ENCODE data around the gene TCEA2. TPM values are rescaled to one million over a fixed set of nuclear protein-coding genes. Genes with fewer than 3 reads are reported as not detected.

The TCEA2 gene
- total and polyA plus RNA-seq, 2 of the 13 experiments (the other 11 are each of a cell fraction or from before 2014, with no cell fraction given), result 28.1 to 33.7 TPM

DNA sequence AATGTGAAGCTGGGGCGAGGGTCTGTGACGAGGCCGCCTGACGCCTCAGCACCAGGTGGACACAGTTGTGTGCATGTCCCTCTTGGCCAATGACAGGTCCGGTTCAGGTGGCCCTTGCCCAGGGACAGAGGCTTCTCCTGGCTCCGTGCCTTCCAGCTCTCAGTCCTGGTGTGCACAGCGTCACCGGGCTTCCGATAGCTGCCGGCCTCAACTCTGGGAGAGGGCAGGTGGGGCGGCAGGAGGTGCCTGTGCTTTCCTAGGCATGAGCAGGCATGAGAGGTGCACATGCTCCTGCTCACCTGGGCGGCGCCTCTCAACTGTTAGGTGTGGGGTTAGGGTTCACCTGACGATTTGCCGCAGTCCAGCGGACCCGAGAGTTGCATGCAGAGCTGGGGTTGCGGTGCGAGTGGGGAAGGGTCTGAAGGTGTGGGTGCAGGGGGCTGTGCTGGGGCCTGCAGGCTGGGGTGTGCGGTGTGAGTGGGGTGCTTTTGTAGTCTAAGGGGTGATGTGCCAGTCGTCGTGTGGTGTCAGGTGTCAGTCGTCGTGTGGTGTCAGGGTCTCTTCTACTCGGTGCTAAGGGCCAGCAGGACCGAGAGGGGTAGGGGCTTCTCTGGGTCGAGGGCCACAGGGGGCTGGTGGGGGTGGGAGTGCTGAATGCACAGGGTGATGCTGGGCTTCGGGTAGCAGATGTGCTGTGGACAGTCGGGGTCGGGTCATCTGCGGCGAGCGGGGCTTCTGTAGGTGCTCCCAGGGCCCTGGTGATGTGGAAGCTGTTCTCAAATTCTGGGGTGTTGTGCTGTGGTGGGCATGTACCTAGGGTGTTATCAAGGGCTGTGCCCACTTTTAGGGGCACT, 9.8 kb upstream of the TCEA2 start (continued):
- TF ChIP-seq, protein P1, sequence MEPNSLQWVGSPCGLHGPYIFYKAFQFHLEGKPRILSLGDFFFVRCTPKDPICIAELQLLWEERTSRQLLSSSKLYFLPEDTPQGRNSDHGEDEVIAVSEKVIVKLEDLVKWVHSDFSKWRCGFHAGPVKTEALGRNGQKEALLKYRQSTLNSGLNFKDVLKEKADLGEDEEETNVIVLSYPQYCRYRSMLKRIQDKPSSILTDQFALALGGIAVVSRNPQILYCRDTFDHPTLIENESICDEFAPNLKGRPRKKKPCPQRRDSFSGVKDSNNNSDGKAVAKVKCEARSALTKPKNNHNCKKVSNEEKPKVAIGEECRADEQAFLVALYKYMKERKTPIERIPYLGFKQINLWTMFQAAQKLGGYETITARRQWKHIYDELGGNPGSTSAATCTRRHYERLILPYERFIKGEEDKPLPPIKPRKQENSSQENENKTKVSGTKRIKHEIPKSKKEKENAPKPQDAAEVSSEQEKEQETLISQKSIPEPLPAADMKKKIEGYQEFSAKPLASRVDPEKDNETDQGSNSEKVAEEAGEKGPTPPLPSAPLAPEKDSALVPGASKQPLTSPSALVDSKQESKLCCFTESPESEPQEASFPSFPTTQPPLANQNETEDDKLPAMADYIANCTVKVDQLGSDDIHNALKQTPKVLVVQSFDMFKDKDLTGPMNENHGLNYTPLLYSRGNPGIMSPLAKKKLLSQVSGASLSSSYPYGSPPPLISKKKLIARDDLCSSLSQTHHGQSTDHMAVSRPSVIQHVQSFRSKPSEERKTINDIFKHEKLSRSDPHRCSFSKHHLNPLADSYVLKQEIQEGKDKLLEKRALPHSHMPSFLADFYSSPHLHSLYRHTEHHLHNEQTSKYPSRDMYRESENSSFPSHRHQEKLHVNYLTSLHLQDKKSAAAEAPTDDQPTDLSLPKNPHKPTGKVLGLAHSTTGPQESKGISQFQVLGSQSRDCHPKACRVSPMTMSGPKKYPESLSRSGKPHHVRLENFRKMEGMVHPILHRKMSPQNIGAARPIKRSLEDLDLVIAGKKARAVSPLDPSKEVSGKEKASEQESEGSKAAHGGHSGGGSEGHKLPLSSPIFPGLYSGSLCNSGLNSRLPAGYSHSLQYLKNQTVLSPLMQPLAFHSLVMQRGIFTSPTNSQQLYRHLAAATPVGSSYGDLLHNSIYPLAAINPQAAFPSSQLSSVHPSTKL (CRISPR knock-in tag; IDR thresholded peaks at IDR 0.05), result peak; percentile 43; the same call in 1 of the 2 replicates
- peak; percentile 90 for TF ChIP-seq RNF2 (conservative IDR thresholded peaks at IDR 0.05; ENCODE audit: low read depth)
- no peak for TF ChIP-seq SNAI1 (CRISPR knock-in tag; IDR thresholded peaks at IDR 0.05; ENCODE audit: borderline replicate concordance)
- no peak for TF ChIP-seq ZFP36L1 (CRISPR knock-in tag; IDR thresholded peaks at IDR 0.05)
- TF ChIP-seq, protein P2, sequence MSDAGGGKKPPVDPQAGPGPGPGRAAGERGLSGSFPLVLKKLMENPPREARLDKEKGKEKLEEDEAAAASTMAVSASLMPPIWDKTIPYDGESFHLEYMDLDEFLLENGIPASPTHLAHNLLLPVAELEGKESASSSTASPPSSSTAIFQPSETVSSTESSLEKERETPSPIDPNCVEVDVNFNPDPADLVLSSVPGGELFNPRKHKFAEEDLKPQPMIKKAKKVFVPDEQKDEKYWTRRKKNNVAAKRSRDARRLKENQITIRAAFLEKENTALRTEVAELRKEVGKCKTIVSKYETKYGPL (CRISPR knock-in tag; IDR thresholded peaks at IDR 0.05), result no peak
- TF ChIP-seq SOX6 (IDR thresholded peaks at IDR 0.05), result no peak
- TF ChIP-seq SOX6 (CRISPR knock-in tag; IDR thresholded peaks at IDR 0.05), result peak; percentile 40; the same call in 1 of the 2 replicates
- peak; percentile 12 for TF ChIP-seq HNRNPLL (IDR thresholded peaks at IDR 0.05; ENCODE audit: low read depth, low read length, poor library complexity, severe bottlenecking)
- TF ChIP-seq, protein P3, sequence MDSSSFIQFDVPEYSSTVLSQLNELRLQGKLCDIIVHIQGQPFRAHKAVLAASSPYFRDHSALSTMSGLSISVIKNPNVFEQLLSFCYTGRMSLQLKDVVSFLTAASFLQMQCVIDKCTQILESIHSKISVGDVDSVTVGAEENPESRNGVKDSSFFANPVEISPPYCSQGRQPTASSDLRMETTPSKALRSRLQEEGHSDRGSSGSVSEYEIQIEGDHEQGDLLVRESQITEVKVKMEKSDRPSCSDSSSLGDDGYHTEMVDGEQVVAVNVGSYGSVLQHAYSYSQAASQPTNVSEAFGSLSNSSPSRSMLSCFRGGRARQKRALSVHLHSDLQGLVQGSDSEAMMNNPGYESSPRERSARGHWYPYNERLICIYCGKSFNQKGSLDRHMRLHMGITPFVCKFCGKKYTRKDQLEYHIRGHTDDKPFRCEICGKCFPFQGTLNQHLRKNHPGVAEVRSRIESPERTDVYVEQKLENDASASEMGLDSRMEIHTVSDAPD (CRISPR knock-in tag; IDR thresholded peaks at IDR 0.05), result peak; percentile 75; the same call in 1 of the 2 replicates
- no peak for TF ChIP-seq RARG (CRISPR knock-in tag; IDR thresholded peaks at IDR 0.05; ENCODE audit: low read depth)
- TF ChIP-seq ARID2 (CRISPR knock-in tag; IDR thresholded peaks at IDR 0.05; ENCODE audit: borderline replicate concordance), result 0 out of 2 replicates have a peak, but pooled peaks have one; percentile 54
- TF ChIP-seq ZNF629 (CRISPR knock-in tag; conservative IDR thresholded peaks at IDR 0.05), result 0 out of 2 replicates have a peak, but pooled peaks have one; percentile 16
- no peak for TF ChIP-seq NFE2L2 (IDR thresholded peaks at IDR 0.05; ENCODE audit: low read length)
- TF ChIP-seq ZNF563 (CRISPR knock-in tag; IDR thresholded peaks at IDR 0.05), result peak; percentile 78; the same call in 1 of the 2 replicates
- TF ChIP-seq JDP2 (CRISPR knock-in tag; IDR thresholded peaks at IDR 0.05; ENCODE audit: borderline replicate concordance), result no peak; the same call in 1 of the 2 replicates
- no peak for TF ChIP-seq ZNF850 (CRISPR knock-in tag; conservative IDR thresholded peaks at IDR 0.05)
- TF ChIP-seq CCAR2 (optimal IDR thresholded peaks at IDR 0.05; ENCODE audit: low read depth, low read length), result no peak
- no peak for TF ChIP-seq PHF20 (CRISPR knock-in tag; IDR thresholded peaks at IDR 0.05)
- TF ChIP-seq ZNF619 (CRISPR knock-in tag; IDR thresholded peaks at IDR 0.05), result no peak; the same call in 1 of the 2 replicates
- peak; percentile 54 for TF ChIP-seq DPF2 (CRISPR knock-in tag; IDR thresholded peaks at IDR 0.05; ENCODE audit: borderline replicate concordance, low read depth)
- TF ChIP-seq, protein P4, sequence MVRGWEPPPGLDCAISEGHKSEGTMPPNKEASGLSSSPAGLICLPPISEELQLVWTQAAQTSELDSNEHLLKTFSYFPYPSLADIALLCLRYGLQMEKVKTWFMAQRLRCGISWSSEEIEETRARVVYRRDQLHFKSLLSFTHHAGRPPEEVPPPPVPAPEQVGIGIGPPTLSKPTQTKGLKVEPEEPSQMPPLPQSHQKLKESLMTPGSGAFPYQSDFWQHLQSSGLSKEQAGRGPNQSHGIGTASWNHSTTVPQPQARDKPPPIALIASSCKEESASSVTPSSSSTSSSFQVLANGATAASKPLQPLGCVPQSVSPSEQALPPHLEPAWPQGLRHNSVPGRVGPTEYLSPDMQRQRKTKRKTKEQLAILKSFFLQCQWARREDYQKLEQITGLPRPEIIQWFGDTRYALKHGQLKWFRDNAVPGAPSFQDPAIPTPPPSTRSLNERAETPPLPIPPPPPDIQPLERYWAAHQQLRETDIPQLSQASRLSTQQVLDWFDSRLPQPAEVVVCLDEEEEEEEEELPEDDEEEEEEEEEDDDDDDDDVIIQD (CRISPR knock-in tag; IDR thresholded peaks at IDR 0.05; ENCODE audit: low read depth), result peak; percentile 83; the same call in 1 of the 2 replicates
- peak; percentile 67 for TF ChIP-seq ZBTB42 (CRISPR knock-in tag; IDR thresholded peaks at IDR 0.05)
